Neuron (in vitro differentiated cells): ENCODE measurements around the gene CD6.

Source experiments
- H2AFZ ChIP-seq: one replicate; pipeline ENCODE4 v1.6.1; 2013; ENCODE audit warnings: low read depth, mild to moderate bottlenecking, inconsistent platforms, low read length, moderate library complexity
- H3K27me3 ChIP-seq: one replicate; pipeline ENCODE4 v1.6.1; 2013; ENCODE audit warnings: low read length; ENCODE audit not compliant: insufficient read depth
- H3K36me3 ChIP-seq: one replicate; pipeline ENCODE4 v1.6.1; 2013; ENCODE audit warnings: low read length; ENCODE audit not compliant: insufficient read depth
- H3K4me1 ChIP-seq: one replicate; pipeline ENCODE4 v1.6.1; 2013; ENCODE audit warnings: low read length; ENCODE audit not compliant: insufficient read depth
- H3K4me3 ChIP-seq: 2 replicates; pipeline ENCODE4 v1.5.1; 2013; ENCODE audit warnings: mild to moderate bottlenecking, low read length, moderate library complexity
- H3K9me3 ChIP-seq: one replicate; pipeline ENCODE4 v1.6.1; 2013; ENCODE audit warnings: low read length

CD6 gene

DNA sequence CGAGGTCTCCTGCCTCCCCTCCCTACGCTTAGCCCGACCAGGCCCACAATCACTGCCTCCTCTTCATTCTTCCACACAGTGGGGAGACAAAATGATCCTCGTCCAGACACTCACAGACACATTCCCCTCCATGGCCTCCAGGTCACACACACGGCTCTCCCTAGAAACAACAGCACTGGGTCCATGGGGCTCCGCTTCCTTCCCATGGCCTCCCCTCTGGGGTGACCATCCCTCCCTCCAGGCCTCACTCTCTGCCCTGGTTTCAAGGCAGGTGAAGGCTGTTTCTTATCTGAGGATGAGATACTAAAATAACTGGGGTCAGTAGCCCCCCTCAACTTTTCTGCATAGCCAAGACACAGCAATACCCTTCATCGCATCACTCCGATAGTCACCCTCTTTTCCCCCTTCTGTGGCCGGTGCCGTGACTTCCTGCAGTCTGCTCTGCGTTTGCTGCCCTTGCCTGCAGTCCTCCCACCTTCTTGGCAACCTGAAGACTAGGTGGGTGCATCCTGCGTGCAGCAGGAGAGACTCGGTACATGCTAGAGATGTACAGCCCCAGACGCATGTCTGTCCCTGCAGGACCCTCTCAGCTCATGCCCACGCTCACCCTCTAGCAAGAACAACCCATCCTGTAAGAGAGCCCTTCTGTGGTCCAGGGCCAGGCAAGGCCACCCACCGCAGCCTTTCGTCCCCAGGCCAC, 55.8 kb downstream of the CD6 start:
- no peak overlapping the region for H3K4me3 ChIP-seq
- no peak overlapping the region for H2AFZ ChIP-seq
- no peaks in the 10 kb centered on the region for H3K9me3 ChIP-seq
- H3K27me3 ChIP-seq = peaks cover 23% of the 10 kb centered on the region
- H3K4me1 ChIP-seq = no peaks in the 10 kb centered on the region
- no peaks in the 10 kb centered on the region for H3K36me3 ChIP-seq

DNA sequence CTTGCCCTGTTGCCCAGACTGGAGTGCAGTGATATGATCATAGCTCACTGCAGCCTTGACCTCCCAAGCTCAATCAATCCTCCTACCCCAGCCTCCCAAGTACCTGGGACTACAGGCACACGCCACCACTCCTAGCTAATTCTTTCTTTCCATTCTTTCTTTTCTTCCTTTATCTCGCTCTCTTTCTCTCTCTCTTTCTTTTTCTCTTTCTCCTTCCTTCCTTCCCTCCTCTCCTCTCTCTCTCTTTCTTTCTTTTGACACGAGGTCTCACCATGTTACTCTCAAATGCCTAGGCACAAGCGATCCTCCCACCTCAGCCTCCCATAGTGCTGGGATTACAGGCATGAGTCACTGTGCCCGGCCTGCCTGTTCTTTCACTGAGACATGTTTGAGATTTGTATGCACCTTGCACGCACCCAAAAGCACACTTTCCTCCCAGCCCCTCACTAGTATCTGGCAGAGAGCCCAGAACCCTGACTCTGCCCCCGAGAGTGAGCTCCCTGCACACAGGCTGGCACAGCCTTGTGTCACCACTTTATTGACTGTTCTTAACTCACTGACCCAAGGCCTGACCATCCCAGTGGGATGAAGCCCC, 56.8 kb downstream of the CD6 start:
- no peaks in the 10 kb centered on the region for H3K36me3 ChIP-seq
- peaks cover 23% of the 10 kb centered on the region for H3K27me3 ChIP-seq
- H3K4me3 ChIP-seq = no peak overlapping the region
- H3K9me3 ChIP-seq = no peaks in the 10 kb centered on the region
- H2AFZ ChIP-seq = no peak overlapping the region
- no peaks in the 10 kb centered on the region for H3K4me1 ChIP-seq

DNA sequence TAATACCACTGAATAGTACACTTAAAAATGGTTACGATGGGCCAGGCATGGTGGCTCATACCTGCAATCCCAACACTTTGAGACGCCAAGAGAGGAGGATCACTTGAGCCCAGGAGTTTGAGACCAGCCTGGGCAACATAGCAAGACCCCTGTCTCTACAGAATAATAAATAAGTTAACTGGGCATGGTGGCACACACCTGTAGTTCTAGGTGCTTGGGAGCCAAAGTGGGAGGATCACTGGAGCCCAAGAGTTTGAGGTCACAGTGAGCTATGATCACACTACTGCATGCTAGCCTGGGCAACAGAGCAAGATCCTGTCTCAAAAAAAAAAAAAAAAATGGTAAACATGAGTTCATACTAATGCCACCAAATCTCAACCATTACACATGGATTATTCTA, 61.3 kb downstream of the CD6 start:
- no peak overlapping the region for H3K4me3 ChIP-seq
- H2AFZ ChIP-seq = no peak overlapping the region
- H3K9me3 ChIP-seq = no peaks in the 10 kb centered on the region
- H3K4me1 ChIP-seq = peaks cover 9% of the 10 kb centered on the region
- no peaks in the 10 kb centered on the region for H3K27me3 ChIP-seq
- H3K36me3 ChIP-seq = no peaks in the 10 kb centered on the region

DNA sequence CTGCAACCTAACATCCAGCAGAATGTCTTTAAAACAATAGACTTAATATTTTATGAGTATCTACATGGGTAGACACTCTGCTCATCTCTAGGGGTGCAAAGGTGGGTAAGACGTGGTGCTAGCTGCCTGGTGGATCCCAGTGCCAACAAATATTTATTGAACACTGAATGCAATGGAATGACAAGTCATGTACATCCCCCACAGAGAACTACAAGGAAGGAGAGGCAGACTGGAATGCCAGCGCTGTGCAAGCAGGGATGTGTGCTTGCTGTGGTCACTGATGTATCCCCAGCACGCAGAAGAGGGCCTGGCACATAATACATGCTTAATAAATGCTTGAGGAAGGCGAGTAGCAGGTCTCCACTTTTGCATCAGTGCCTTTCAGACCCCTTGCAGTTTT, 61.9 kb downstream of the CD6 start:
- Histone ChIP-seq H3K4me1 (peaks cover 9% of the 10 kb centered on the region), H3K9me3 (no peaks in the 10 kb centered on the region), H3K36me3 (no peaks in the 10 kb centered on the region), H3K27me3 (no peaks in the 10 kb centered on the region), H2AFZ (no peak overlapping the region), H3K4me3 (no peak overlapping the region)

DNA sequence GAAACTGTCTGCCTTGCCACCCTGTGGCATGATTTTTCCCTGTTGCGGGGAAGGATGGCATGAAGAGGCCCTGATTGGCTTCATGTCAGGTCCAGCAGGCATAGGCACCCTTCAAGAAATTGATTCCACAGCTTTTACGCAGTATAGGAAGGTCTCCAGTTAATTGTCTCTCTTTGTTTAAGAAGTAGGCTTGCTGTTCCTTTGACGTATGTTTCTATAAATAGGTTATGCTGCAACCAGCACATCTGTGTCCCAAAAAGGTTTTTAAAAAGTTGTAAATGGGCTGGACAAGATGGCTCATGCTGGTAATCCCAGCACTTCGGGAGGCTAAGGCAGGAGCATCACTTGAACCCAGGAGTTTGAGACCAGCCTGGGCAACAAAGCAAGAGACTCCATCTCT, 62.6 kb downstream of the CD6 start:
- Histone ChIP-seq H3K9me3 (no peaks in the 10 kb centered on the region), H2AFZ (no peak overlapping the region), H3K36me3 (no peaks in the 10 kb centered on the region), H3K4me1 (peaks cover 9% of the 10 kb centered on the region), H3K27me3 (no peaks in the 10 kb centered on the region), H3K4me3 (no peak overlapping the region)

DNA sequence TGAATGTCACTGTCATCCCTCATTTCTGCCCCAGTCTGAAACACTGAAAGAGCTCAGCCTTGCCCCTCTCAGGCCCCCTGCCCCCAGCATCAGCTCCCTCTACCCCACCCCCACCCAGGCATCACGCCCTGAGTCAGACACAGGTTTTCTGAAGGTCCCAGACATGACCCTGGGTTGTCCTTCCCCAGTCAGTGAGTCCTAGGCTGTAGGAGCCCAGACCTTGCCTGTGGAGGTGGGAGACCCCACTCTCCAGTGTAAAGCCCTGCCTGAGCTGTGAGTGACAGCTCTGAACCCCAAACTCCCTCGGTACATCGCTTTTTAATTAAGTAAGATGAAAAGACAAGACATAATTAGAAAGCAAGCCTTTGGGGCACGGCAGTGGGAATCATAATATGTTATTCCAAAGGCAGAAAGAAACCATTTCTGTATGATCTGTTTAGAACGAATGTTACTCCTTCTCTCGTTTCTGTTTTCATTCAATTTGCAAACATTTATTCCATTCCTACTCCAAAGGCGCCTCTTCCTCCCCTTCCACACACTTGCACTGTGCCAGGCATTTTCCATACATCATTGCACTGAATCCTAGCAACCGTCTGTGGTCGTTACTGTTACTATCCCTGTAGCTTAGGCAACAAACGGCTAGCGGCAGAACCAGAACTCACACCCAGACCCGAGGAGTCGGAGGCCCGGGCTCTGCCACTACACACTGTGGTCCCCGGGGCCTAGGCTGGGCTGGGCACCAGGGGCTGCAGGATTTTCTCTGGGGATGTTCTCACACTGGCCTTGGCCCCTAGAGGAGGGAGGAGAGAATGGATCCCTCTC, 63.4 kb downstream of the CD6 start:
- Histone ChIP-seq H3K4me3 (no peak overlapping the region), H3K9me3 (no peaks in the 10 kb centered on the region), H3K36me3 (no peaks in the 10 kb centered on the region), H3K4me1 (peaks cover 9% of the 10 kb centered on the region), H2AFZ (no peak overlapping the region), H3K27me3 (no peaks in the 10 kb centered on the region)

DNA sequence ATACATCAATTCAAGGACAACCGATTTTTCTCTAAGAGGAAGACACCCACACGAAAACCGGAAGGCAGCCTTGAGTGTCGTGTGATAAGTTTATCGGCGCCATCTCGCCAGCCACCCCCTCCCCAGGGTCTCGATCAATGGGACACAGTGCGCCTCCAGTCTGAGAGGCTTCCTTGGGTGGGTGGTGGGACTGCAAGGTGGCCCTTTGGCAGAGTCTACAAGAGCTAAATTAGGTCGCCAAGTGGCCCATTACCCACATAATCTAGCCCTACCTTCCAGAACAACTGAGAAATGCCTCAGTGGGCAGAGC, 64.0 kb downstream of the CD6 start:
- H3K4me3 ChIP-seq = no peak overlapping the region
- H3K27me3 ChIP-seq = no peaks in the 10 kb centered on the region
- H3K36me3 ChIP-seq = no peaks in the 10 kb centered on the region
- peaks cover 9% of the 10 kb centered on the region for H3K4me1 ChIP-seq
- no peaks in the 10 kb centered on the region for H3K9me3 ChIP-seq
- H2AFZ ChIP-seq = no peak overlapping the region

DNA sequence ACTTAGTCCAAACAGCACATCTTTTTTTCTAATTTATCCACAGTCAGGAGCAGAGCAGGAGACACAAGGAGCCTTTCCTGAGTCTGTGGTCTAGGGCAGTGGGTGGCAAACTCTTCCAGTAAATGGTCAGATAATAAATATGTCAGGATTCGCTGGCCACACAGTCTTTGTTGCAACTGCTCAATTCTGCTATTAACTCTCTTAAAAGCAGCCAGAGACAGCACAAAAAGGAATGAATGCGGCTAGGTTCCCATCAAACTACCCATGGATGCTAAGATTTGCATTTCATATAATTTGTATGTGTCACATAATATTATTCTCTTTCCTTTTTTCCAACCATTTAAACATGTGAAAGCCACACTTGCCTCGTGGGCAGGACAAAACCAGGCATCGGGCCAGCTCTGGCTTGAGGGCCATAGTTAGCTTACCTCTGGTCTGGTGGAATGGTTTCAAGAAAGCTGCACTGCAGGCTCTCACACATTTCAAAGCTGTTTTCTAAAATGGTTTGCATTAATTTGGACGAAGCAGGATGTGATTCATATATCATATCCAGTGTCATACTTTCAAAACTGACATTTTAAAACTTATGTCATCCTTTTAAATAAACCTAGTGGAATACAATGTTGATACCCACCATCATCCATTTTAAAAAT, 66.1 kb downstream of the CD6 start:
- no peak overlapping the region for H2AFZ ChIP-seq
- H3K4me1 ChIP-seq = peaks cover 18% of the 10 kb centered on the region
- no peaks in the 10 kb centered on the region for H3K27me3 ChIP-seq
- no peaks in the 10 kb centered on the region for H3K9me3 ChIP-seq
- no peaks in the 10 kb centered on the region for H3K36me3 ChIP-seq
- H3K4me3 ChIP-seq = no peak overlapping the region

DNA sequence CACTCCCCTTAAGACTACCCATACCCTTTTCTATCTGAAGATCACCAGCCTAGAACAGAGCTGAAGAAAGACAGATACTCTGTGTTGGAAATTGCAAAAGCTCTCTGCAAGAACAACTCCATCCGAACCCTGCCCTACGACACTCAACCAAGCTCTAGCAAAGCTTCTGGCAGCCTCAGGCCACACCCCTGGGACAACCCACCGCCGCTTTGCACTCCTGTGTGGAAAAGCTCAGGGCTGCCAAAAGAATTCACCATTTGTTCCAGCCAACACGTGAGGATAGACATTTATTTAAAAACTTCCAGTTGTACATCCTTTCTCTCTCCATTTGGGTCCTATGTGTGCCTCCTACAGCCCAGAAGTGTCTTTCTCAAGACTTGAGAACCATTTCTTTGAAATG, 68.4 kb downstream of the CD6 start:
- Histone ChIP-seq H2AFZ (no peak overlapping the region), H3K4me3 (no peak overlapping the region), H3K27me3 (no peaks in the 10 kb centered on the region), H3K9me3 (no peaks in the 10 kb centered on the region), H3K36me3 (no peaks in the 10 kb centered on the region), H3K4me1 (peaks cover 14% of the 10 kb centered on the region)

DNA sequence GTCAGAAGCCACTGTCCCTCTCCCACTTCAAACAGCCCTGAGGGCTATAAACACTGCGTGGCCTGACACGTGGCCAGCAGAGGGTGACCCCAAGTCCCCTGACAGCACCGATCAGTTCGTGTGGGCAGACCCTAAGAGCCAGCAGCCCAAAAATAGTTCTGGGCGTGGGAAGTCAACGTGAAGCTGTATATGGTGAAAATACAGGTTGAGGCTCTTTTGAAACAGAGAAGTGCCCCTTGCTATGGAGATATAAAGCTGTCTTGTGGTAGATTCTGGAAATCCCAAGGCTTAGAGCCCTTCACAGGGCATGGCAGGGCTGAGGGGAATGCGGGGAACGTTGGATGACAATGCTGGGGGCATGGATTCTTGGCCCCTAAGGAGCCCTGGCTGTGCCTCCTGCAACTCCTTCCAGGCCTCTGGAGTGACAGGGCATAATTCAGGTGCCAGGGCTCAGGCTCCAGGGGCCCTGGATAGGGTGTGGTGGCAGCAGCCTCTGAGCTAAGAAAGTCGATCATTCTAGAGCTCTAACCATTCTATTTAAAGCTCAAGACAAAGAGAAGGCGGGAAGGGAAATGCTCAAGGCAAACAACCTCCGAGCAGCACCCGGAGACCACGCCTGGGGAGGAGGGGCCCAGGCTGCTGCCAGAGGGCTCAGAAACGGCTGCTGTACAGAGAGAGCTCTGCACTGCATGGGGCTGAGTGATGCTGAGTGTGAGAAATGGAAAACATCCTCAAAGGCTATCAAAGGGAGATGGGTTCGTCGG, 70.5 kb downstream of the CD6 start:
- Histone ChIP-seq H3K4me3 (no peak overlapping the region), H2AFZ (peak overlapping the region; percentile 85), H3K36me3 (no peaks in the 10 kb centered on the region), H3K27me3 (no peaks in the 10 kb centered on the region), H3K9me3 (no peaks in the 10 kb centered on the region), H3K4me1 (peaks cover 12% of the 10 kb centered on the region)

DNA sequence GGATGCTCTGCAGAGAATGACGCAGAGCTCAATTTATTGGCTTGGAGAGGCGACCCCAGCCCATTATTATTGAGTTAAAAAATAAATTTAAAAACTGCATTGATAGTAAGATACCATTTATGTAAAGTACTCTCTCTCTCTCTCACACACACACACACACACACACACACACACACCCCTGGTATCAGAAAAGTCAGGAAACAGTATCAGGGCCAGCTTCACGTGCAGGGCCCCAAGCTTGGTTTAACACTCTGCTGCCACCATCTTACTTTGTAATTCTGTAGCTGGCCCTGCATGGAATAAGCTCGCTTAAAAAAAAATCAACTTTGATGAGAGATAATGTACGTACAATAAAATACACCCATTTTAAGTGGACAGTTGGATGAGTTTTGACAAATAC, 71.1 kb downstream of the CD6 start:
- peak overlapping the region; percentile 85 for H2AFZ ChIP-seq
- peaks cover 12% of the 10 kb centered on the region for H3K4me1 ChIP-seq
- no peak overlapping the region for H3K4me3 ChIP-seq
- H3K27me3 ChIP-seq = no peaks in the 10 kb centered on the region
- H3K36me3 ChIP-seq = no peaks in the 10 kb centered on the region
- no peaks in the 10 kb centered on the region for H3K9me3 ChIP-seq

DNA sequence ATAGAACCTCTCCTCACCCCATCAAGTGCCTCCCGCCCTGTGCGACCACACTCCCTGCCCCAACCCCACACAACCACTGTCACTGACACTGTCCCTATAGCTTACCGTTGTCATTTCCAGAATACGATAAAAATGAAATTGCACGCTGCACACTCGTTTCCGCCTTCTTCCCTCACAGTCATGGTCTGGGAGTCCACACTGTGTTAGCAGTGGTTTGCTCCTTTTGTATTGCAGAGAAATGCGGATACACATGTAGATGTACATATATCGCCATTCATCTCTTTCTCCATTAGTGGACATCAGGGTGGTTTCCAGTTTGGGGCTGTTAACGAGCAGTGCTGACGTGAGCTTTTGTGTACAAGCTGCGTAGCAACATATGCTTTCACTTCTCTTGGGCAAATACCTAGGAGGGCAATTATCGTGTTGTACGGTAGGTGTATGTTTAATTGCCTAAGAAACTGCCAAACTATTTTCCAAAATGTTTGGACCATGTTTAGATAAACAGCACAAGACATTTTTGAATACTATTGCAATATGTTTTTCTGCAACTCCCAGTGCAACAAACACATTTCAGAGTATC, 71.6 kb downstream of the CD6 start:
- Histone ChIP-seq H3K27me3 (no peaks in the 10 kb centered on the region), H3K36me3 (no peaks in the 10 kb centered on the region)

More for the DNA sequence above, 71.6 kb downstream of the CD6 start:
- no peak overlapping the region for H2AFZ ChIP-seq
- H3K9me3 ChIP-seq = no peaks in the 10 kb centered on the region
- peaks cover 12% of the 10 kb centered on the region for H3K4me1 ChIP-seq
- H3K4me3 ChIP-seq = no peak overlapping the region
